Natural killer cell treated with Interleukin-12 subunit alpha and Interleukin-12 subunit beta and Interleukin-15 and Interleukin-18, amount 100 ng/mL, for 72 hours (primary cell): ENCODE data around the gene PHLDB3. TPM values are rescaled to one million over a fixed set of nuclear protein-coding genes. Genes with fewer than 3 reads are reported as not detected.
"Not testable (repeated sequence)": the region's sequence is repeated elsewhere in the genome, so short reads cannot be mapped to it uniquely, and the experiment has no call there.

Experiments used
- ATAC-seq, 2 donors: fragments of 150-1000 bp; cut with Tn5 transposase in 1 of 2; sonication (Bioruptor Pico), chemical (Tn5 transposase) in 1 of 2; 2 replicates each; pipeline ENCODE4 v1.10.0; 2021
- DNase-seq: peaks from one replicate; pipeline ENCODE4 v3.0.0; 2022; ENCODE audit warnings: low spot score
- H3K27ac Mint-ChIP-seq, 2 donors: 1 replicate in 1 of 2; 2 replicates in 1 of 2; pipeline ENCODE4 v1.8.0; 2022; ENCODE audit warnings: mixed read lengths in 2 of 2, mild to moderate bottlenecking in 1 of 2, moderate library complexity in 1 of 2
- H3K27me3 Mint-ChIP-seq, 2 donors: 1 replicate in 1 of 2; 2 replicates in 1 of 2; pipeline ENCODE4 v1.8.0; 2022; ENCODE audit warnings: mixed read lengths in 2 of 2
- H3K36me3 Mint-ChIP-seq: one replicate; pipeline ENCODE4 v1.8.0; 2022; ENCODE audit warnings: mixed read lengths
- H3K4me1 Mint-ChIP-seq, 2 donors: 1 replicate in 1 of 2; 2 replicates in 1 of 2; pipeline ENCODE4 v1.8.0; 2022; ENCODE audit warnings: low read depth in 2 of 2, mixed read lengths in 2 of 2, mild to moderate bottlenecking in 1 of 2
- H3K4me3 Mint-ChIP-seq: one replicate; pipeline ENCODE4 v1.8.0; 2022; ENCODE audit warnings: mixed read lengths
- H3K9me3 Mint-ChIP-seq: 2 replicates; pipeline ENCODE4 v1.8.0; 2022; ENCODE audit warnings: mixed read lengths
- total RNA-seq, 2 donors: library from RNA; stranded (reverse); gene quantifications; one replicate each; pipeline ENCODE4 v1.2.3, GENCODE V29; 2022

The PHLDB3 gene
- total RNA-seq, 2 donors from 2014 or later = 10.5 to 18.7 TPM

- ATAC-seq (no peak), DNase-seq (no peak)
- Mint-ChIP-seq H3K9me3 (no peaks in the 10 kb centered on the region), H3K36me3 (no peaks in the 10 kb centered on the region), H3K4me3 (no peak overlapping the region), H3K27me3 (no peaks in the 10 kb centered on the region), H3K27ac (peak overlapping the region in 1 of 2 donors; percentile 73), H3K4me1 (peaks cover 19 to 25% of the 10 kb centered on the region in 2 donors)
These were observed 18.4 kb upstream of the PHLDB3 start for GRCh38 chr19:43522929-43523328.

GRCh38 chr19:43519436-43520088 lies 15.0 kb upstream of the PHLDB3 start:
- H3K27me3 Mint-ChIP-seq = no peaks in the 10 kb centered on the region
- peak overlapping the region in 1 of 2 donors; percentile 13 for H3K27ac Mint-ChIP-seq
- H3K9me3 Mint-ChIP-seq = no peaks in the 10 kb centered on the region
- no peaks in the 10 kb centered on the region for H3K36me3 Mint-ChIP-seq
- DNase-seq (peak; percentile 83), ATAC-seq (no peak)
- H3K4me3 Mint-ChIP-seq = no peak overlapping the region
- peaks cover 9 to 11% of the 10 kb centered on the region in 2 donors for H3K4me1 Mint-ChIP-seq

- Mint-ChIP-seq H3K4me1 (peaks cover 5 to 7% of the 10 kb centered on the region in 2 donors), H3K9me3 (no peaks in the 10 kb centered on the region), H3K27ac (no peak overlapping the region), H3K4me3 (no peak overlapping the region), H3K27me3 (no peaks in the 10 kb centered on the region), H3K36me3 (no peaks in the 10 kb centered on the region)
- ATAC-seq = no peak
- DNase-seq = no peak
These were observed 13.5 kb upstream of the PHLDB3 start for GRCh38 chr19:43518051-43518450.

GRCh38 chr19:43512399-43512798 lies 7.9 kb upstream of the PHLDB3 start:
- H3K36me3 Mint-ChIP-seq, H3K4me1 Mint-ChIP-seq, DNase-seq, H3K4me3 Mint-ChIP-seq, H3K27ac Mint-ChIP-seq, ATAC-seq, H3K9me3 Mint-ChIP-seq, H3K27me3 Mint-ChIP-seq: not testable (repeated sequence)

GRCh38 chr19:43511324-43511723 lies 6.8 kb upstream of the PHLDB3 start:
- peaks cover 4% of the 10 kb centered on the region for H3K36me3 Mint-ChIP-seq
- H3K27me3 Mint-ChIP-seq = no peaks in the 10 kb centered on the region
- H3K27ac Mint-ChIP-seq = no peak overlapping the region
- H3K4me3 Mint-ChIP-seq = no peak overlapping the region
- H3K9me3 Mint-ChIP-seq = no peaks in the 10 kb centered on the region
- ATAC-seq (no peak), DNase-seq (no peak)
- H3K4me1 Mint-ChIP-seq = peaks cover 0 to 2% of the 10 kb centered on the region in 2 donors

GRCh38 chr19:43510713-43511112 lies 6.2 kb upstream of the PHLDB3 start:
- ATAC-seq = no peak
- H3K27ac Mint-ChIP-seq = no peak overlapping the region
- no peak overlapping the region for H3K4me3 Mint-ChIP-seq
- H3K36me3 Mint-ChIP-seq = peaks cover 4% of the 10 kb centered on the region
- no peaks in the 10 kb centered on the region for H3K27me3 Mint-ChIP-seq
- H3K4me1 Mint-ChIP-seq = peaks cover 0 to 2% of the 10 kb centered on the region in 2 donors
- no peaks in the 10 kb centered on the region for H3K9me3 Mint-ChIP-seq
- no peak for DNase-seq

GRCh38 chr19:43507880-43508279 lies 3.3 kb upstream of the PHLDB3 start:
- Mint-ChIP-seq H3K9me3 (no peaks in the 10 kb centered on the region), H3K27ac (no peak overlapping the region), H3K4me1 (peaks cover 18 to 21% of the 10 kb centered on the region in 2 donors), H3K36me3 (peaks cover 4% of the 10 kb centered on the region), H3K4me3 (no peak overlapping the region), H3K27me3 (no peaks in the 10 kb centered on the region)
- ATAC-seq = no peak
- DNase-seq = no peak

- no peak overlapping the region for H3K4me3 Mint-ChIP-seq
These were observed 2.1 kb upstream of the PHLDB3 start for GRCh38 chr19:43506629-43507028.

GRCh38 chr19:43505941-43506340 lies 1.4 kb upstream of the PHLDB3 start:
- Mint-ChIP-seq H3K4me1 (peaks cover 20 to 24% of the 10 kb centered on the region in 2 donors), H3K4me3 (no peak overlapping the region), H3K27me3 (no peaks in the 10 kb centered on the region), H3K27ac (peak overlapping the region in 1 of 2 donors; percentile 47), H3K9me3 (no peaks in the 10 kb centered on the region), H3K36me3 (peaks cover 4% of the 10 kb centered on the region)
- ATAC-seq (no peak), DNase-seq (no peak)

More at GRCh38 chr19:43506629-43507028, 2.1 kb upstream of the PHLDB3 start:
- Mint-ChIP-seq H3K27ac (no peak overlapping the region), H3K36me3 (peaks cover 4% of the 10 kb centered on the region), H3K9me3 (no peaks in the 10 kb centered on the region), H3K27me3 (no peaks in the 10 kb centered on the region), H3K4me1 (peaks cover 19 to 24% of the 10 kb centered on the region in 2 donors)
- ATAC-seq = no peak
- DNase-seq = no peak

- DNase-seq = no peak
- no peak for ATAC-seq
- Mint-ChIP-seq H3K4me1 (peaks cover 22 to 24% of the 10 kb centered on the region in 2 donors), H3K4me3 (peak overlapping the region; percentile 94), H3K27me3 (no peaks in the 10 kb centered on the region), H3K36me3 (peaks cover 4% of the 10 kb centered on the region), H3K9me3 (no peaks in the 10 kb centered on the region), H3K27ac (peak overlapping the region; percentile 72 to 87)
These were observed 575 bp upstream of the PHLDB3 start for GRCh38 chr19:43505186-43505456.

GRCh38 chr19:43503501-43504425 lies 783 bp downstream of the PHLDB3 start:
- DNase-seq (peak; percentile 97), ATAC-seq (peak; percentile 98 to 99)
- H3K4me3 Mint-ChIP-seq = peak overlapping the region; percentile 94
- H3K9me3 Mint-ChIP-seq = no peaks in the 10 kb centered on the region
- H3K36me3 Mint-ChIP-seq = peaks cover 1% of the 10 kb centered on the region
- no peaks in the 10 kb centered on the region for H3K27me3 Mint-ChIP-seq
- H3K4me1 Mint-ChIP-seq = peaks cover 22 to 24% of the 10 kb centered on the region in 2 donors
- H3K27ac Mint-ChIP-seq = peak overlapping the region; percentile 84 to 87

- Mint-ChIP-seq H3K27me3 (no peaks in the 10 kb centered on the region), H3K9me3 (no peaks in the 10 kb centered on the region), H3K4me3 (peak overlapping the region; percentile 94), H3K36me3 (no peaks in the 10 kb centered on the region), H3K27ac (peak overlapping the region in 1 of 2 donors; percentile 84), H3K4me1 (peaks cover 22 to 24% of the 10 kb centered on the region in 2 donors)
- no peak for DNase-seq
- ATAC-seq = no peak
These were observed 2.0 kb downstream of the PHLDB3 start for GRCh38 chr19:43502419-43502976.

- H3K4me1 Mint-ChIP-seq = peaks cover 22 to 24% of the 10 kb centered on the region in 2 donors
- H3K27ac Mint-ChIP-seq = no peak overlapping the region
- no peaks in the 10 kb centered on the region for H3K27me3 Mint-ChIP-seq
- peaks cover 2% of the 10 kb centered on the region for H3K36me3 Mint-ChIP-seq
- H3K4me3 Mint-ChIP-seq = no peak overlapping the region
- ATAC-seq (no peak), DNase-seq (no peak)
- no peaks in the 10 kb centered on the region for H3K9me3 Mint-ChIP-seq
These were observed 2.7 kb downstream of the PHLDB3 start for GRCh38 chr19:43501661-43502418.
